ENCODE results near the gene RRP1B.

- TF ChIP-seq POLR2A (IDR thresholded peaks at IDR 0.05) (no peak), CTCF (IDR thresholded peaks at IDR 0.05) (no peak)
Observed at GRCh38 chr21:43726686-43727518, 67.5 kb downstream of the RRP1B start.
